Measurements from ENCODE around the gene DEDD2.

The DEDD2 gene

GRCh38 chr19:42169486-42170413 is 47.7 kb downstream of the DEDD2 start:
- DNase-seq, result no peak

DNA sequence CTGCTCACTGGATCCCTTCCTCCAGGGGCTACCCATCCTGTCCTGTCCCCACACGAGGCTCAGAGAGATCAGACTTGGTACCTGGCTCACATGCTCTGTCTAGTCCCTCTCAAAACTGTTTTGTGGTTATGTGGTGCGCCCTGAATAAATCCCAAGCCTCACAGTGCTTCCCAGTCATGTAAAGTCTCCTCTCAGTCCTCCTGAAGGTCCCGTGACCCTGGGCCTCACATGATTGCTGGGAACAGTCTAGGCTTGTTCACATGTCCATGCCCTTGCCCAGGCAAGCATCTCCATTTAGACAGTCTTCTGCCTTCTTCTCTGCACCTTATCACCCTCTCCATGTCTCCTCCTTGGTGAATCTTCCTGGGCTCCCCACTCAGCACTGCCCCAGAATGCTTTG is 49.3 kb downstream of the DEDD2 start:
- DNase-seq, result no peak

- DNase-seq, result no peak
These were observed 51.2 kb downstream of the DEDD2 start for GRCh38 chr19:42166316-42166715.

- no peak for DNase-seq
These were observed 52.3 kb downstream of the DEDD2 start for GRCh38 chr19:42165146-42165545.

- no peak for DNase-seq
These were observed 55.7 kb downstream of the DEDD2 start for GRCh38 chr19:42161616-42162263.

- no peak for DNase-seq
These were observed 57.5 kb downstream of the DEDD2 start for GRCh38 chr19:42159942-42160341.

DNA sequence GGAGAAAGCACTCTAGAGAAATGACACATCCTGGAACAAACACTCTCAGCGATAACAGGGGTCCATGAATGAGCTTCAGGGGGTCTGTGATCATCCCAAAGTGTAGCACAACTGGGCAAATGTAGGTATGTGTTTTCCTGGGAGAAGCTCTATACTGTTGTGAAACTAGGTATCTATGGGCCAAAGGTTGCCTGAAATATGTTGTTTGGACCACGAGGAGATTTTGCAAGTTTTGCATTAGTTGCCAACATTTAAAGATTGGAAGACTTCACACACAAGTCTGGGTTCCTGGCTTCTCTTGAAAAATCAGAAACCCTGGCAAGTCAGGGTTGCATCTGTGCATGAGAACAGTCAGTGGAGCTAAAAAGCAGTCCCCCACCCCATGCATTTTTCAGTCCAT is 58.6 kb downstream of the DEDD2 start:
- DNase-seq, result no peak

DNA sequence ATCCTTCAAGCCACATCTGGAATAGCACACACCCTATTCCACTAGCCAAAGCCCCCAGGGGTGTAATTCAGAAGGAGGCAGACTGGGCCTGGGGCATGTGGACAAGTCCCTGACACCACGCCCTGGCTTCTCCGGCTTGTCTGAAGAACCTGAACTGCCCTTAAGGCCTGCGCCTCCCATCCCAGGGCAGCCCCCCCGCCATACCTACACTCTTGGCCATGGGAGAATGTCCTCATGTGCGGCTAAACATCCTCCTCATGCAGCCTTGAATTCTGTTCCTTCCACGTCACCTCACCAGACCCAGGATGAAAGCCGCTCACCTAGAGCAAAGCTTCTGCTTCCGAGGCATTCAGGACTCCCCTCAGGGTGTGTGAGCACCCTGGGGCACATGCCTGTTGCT is 60.9 kb downstream of the DEDD2 start:
- no peak for DNase-seq

GRCh38 chr19:42155796-42156195 is 61.7 kb downstream of the DEDD2 start:
- no peak for DNase-seq

- DNase-seq, result peak; percentile 27
These were observed 62.8 kb downstream of the DEDD2 start for GRCh38 chr19:42154471-42155323.

GRCh38 chr19:42153672-42154433 is 63.6 kb downstream of the DEDD2 start:
- DNase-seq, result peak; percentile 45

DNA sequence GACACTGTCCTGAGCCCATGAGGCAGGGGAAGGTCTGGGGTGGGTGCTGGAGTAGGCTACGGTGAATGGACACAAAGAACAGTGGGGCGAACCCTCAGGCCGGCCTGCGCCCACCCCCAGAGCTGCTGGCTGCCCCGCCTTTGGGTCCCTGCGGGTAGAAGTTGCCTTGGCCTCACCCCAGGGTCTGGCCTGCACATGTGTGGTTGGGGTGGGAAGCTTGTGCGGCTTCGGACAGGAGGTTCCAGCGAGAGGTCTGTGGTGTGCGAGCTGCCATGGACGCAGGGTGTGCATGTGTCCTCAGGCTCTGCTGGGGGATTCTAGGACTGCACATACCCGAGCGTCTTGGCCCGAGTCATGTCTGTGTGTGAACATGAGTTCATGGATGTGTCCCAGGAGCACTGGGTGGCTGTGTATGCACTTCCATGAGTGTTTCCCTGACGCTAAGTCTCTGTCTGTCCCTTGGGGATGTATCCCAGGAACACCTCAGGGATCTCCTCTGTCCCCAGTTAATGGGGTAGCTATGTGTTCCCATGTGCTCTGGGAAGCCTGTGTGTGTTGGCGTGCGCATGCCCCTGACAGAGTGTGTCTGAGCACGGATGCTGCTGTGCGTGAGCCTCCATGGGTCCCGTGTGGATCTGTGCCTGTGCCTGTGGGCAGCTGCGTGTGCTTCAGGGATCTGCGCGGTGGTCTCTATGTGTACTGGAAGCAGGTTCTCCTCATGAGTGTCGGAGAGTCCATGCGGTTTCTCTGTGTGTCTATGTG is 64.4 kb downstream of the DEDD2 start:
- DNase-seq, result no peak

- no peak for DNase-seq
These were observed 65.4 kb downstream of the DEDD2 start for GRCh38 chr19:42151782-42152684.

DNA sequence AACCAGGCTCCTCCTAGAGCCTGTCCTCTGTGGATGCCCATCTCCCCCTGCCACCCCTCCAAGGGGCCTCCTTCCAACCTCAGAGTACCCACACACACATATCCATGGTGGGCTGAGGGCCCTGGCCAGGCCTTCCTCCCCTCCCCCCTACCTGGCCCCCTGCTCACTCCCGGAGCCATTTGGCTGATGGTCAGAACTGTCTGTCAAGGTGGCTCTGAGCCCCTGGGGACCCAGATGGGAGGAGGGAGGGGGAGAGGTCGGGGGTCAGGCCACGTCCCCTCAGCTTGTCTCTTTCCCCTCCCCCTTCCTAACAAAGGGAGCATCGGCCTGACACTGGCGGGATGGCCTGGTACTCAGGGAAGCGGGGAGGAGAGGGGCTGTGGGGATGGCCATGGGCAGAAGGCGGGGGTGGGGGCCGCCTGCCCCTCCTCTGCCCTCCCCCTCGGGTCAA is 66.5 kb downstream of the DEDD2 start:
- no peak for DNase-seq

DNA sequence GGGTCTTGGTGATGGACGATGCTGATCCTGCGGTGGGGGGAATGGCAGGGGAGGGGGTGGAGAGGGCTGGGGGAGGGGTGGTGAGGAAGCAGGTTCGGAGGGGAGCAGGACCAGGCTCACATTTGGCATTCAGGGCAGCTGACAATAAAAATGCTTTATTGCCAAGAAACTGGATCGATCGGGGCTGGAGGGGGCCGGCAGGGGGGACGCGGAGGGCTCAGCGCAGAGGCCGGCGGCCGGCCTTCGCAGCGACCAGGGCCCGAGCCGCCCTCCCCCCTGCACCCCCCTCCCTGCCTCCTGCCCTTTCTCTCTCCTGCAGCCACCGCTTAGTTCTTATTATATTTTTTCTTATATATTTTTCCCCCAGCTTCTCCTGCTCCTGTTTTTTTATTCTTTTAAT is 67.1 kb downstream of the DEDD2 start:
- DNase-seq, result peak; percentile 57

DNA sequence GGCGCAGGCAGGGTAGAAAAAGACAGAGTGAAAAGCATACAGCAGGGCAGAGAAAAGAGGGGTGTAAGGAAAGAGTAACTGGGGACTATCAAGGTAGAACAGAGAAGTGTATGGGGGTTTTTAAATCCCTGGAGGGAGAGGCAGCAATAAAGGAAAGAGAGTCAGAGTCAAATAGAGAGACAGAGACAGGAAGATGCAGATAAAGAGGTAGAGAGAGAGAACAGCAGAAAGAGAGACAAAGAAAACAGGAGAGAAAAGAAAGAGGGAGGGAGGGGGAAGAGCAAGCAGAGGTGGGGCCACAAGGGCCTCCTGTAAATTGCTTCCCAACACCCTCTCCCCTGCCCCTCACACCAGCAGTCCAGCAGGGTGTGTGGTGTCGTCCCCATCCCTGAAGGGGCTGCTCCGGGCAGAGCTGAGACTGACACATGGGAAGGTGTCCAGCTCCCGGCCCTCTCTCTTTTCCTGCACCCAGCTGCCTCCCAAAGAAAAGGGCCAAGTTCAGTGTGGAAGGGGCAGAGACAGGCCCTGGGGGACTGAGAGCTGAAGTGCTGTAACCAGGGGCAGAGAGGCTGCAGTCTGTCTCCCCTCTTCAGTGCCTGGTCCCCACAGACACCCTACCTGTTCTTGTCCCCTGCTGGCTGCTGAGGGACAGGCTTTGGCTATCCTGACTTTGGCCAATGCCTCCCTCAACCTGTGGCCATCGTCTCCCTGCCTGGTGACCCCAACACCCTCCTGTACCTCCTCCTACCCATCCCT is 67.9 kb downstream of the DEDD2 start:
- DNase-seq, result no peak
